Activated CD8-positive, alpha-beta memory T cell treated with anti-CD3 and anti-CD28 coated beads, Interleukin-2, amount 50 U/mL, for 1 hour (primary cell): Measurements from ENCODE around the gene OR7C1.
"Not testable (repeated sequence)": the region's sequence is repeated elsewhere in the genome, so short reads cannot be mapped to it uniquely, and the experiment has no call there.

Experiments
- DNase-seq: peaks from one replicate; pipeline ENCODE4 v3.0.0-alpha.2; 2020; ENCODE audit errors: extremely low read depth

The OR7C1 gene

GRCh38 chr19:14784730-14785101 is 50.3 kb downstream of the OR7C1 start:
- DNase-seq: not testable (repeated sequence)

GRCh38 chr19:14783410-14783998 is 51.5 kb downstream of the OR7C1 start:
- DNase-seq: not testable (repeated sequence)

GRCh38 chr19:14782626-14783409 is 52.2 kb downstream of the OR7C1 start:
- no peak for DNase-seq

GRCh38 chr19:14781713-14782536 is 53.1 kb downstream of the OR7C1 start:
- DNase-seq: not testable (repeated sequence)

GRCh38 chr19:14780622-14781225 is 54.3 kb downstream of the OR7C1 start:
- DNase-seq: not testable (repeated sequence)

DNA sequence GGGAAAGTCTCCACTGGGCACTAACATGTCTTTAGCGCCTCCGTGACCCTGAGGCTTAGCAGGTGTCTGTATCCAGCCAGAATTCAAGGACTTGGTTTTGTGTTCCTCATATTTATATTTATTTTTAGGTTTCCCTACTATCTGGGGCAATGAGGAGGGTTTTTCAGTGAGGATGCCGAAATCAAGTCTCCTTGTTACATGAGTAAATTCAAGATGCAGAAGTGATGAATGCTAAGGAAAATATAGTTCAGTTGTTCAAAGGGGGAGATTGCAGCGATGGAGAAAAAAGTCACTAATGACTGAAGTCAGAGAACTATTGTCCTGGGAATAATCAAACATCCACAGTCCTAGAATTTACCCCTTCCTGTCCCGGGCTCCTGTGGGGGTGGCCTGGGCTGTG is 55.8 kb downstream of the OR7C1 start:
- no peak for DNase-seq

DNA sequence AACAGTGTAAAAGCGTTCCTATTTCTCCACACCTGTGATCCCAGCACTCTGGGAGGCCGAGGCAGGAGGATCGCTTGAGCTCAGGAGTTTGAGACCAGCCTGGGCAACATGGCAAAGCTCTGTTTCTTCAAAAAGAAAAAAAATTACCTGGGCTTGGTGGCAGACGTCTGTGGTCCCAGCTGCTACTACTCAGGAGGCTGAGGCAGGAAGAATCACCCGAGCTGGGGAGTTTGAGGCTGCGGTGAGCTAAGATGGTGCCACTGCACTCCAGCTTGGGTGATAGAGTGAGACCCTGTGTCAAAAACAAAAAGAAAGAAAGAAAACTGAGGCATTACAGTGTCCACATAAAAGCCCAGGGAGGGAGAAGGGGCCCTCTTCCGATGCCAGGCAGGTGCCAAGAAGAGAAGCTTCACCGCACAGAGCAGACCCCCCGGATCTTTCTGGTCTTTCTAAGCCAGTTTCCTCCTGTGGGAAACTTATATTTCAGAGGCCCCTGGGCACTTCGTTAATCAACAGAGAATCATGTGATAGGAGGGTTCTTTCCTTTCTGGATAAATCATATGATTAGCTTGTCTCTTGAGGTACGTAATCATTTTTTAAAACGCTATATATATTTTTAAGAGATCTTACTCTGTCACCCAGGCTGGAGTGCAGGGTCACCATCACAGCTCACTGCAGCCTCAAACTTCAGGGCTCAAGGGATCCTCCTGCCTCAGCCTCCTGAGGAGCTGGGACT is 56.7 kb downstream of the OR7C1 start, which contains the start of gene ADGRE2:
Gene ADGRE2, minus strand, starts transcription at position 451 of the 736 bp plus-strand sequence. CDS start 1,804 bp downstream, outside the sequence.
- DNase-seq: not testable (repeated sequence)

- not testable (repeated sequence) for DNase-seq
These were observed 57.3 kb downstream of the OR7C1 start for GRCh38 chr19:14777645-14778044.

DNA sequence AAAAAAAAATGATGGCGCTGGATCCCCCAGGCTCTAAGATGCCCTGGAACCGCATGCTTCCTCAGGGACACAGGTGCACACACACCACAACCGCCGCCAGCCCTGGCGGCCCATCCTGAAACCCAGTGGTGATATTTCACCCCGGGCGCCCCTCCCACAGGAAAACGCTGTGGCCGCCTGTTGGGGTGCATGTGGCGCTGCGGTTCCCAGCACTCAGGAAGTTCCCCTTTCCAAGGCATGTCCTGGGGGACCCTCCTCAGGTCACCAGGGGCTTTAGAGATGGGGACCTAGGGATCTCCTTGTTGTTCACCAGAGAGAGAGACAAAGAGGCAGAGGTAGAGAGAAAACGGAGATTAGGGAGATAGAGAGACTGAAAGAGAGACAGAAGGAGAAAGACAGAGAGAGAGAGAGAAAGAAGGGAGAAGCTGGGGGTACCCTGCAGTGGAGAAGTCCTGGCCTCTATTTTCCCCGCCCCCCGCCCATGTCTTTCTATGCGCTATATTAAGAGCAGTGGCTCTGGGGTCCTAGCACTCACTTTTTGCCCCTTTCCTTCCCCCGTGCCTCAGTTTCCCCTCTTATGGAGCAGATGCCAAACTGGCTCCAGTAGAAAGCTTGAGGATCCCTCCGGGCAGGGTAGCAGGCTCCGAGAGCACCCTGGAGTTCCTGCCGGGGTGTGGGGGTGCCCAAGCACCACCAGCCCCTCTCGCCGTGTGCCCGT is 59.0 kb downstream of the OR7C1 start:
- DNase-seq: no peak

- not testable (repeated sequence) for DNase-seq
These were observed 59.7 kb downstream of the OR7C1 start for GRCh38 chr19:14775326-14775725.

GRCh38 chr19:14774373-14774772 is 60.6 kb downstream of the OR7C1 start:
- no peak for DNase-seq

DNA sequence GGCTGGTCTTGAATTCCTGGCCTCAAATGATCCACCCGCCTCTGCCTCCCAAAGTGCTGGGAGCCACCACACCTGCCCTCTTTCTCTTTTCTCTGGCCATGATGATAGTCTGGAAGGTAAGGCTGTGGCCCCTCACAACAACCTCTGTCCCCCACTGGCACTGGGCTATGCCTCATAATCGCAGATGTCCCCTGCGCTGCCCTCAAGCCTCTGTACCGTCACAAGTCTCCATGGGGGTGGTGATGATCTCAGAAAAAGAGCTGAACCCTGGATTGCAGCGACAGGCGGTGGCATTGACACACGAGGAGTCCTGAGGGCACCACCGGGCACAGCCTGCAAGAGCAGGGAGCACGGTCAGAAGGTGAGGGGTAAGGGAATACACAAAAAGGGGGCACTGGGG is 61.3 kb downstream of the OR7C1 start:
- not testable (repeated sequence) for DNase-seq

DNA sequence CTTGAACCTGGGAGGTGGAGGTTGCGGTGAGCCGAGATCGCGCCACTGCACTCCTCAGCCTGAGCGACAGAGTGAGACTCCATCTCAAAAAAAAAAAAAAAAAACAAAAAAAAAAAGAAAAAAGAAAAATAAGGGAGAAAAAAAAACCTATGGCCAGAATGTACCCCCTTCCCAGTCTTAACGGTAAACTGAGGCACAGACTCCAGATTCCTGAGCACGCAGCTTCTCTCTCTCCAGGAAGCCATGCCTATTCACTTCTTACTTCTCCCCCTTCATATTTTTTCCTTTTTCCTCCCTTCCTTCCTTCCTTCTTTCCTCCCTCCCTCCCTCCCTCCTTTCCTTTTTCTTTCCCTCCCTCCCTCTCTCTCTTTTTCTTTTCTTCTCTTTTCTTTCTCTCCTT is 62.0 kb downstream of the OR7C1 start:
- no peak for DNase-seq

- no peak for DNase-seq
These were observed 62.5 kb downstream of the OR7C1 start for GRCh38 chr19:14772467-14772866.

DNA sequence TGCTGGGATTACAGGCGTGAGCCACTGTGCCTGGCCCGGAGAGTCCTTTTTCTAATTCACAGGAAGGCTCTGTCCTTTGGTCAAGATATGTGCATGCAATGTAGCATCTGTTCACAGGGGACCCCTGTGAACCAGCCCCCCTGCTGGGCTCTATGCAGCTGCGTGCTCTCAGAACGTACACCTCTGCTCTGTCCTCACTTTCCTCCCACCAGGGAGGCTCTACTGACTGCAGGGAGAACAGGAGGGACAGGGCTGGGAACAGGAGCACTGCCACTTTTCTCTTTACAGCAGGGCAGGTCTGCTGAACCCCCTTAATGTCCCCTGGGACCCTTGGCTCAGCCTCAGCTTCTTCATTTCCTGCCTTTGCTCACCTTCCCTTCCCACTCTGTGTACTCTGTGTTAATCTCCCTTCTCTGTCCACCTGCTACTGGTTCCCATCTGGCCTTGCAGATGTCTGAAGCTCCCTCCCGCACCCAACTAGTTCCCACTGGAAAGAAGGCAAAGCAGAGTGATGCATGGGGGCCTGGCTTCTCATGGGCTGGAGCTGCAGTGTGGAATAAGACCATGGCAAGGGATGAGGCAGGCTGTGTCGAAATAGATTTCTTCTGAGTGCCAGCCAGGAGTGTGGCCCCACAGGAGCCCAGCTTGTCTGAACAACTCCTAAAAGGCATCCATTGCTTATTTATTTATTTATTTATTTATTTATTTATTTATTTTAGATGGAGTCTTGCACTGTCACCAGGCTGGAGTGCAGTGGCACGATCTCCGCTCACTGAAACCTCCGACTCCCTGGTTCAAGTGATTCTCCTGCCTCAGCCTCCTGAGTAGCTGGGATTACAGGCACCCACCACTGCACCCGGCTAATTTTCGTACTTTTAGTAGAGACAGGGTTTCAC is 63.8 kb downstream of the OR7C1 start:
- no peak for DNase-seq

- DNase-seq: no peak
These were observed 64.8 kb downstream of the OR7C1 start for GRCh38 chr19:14770136-14770535.

DNA sequence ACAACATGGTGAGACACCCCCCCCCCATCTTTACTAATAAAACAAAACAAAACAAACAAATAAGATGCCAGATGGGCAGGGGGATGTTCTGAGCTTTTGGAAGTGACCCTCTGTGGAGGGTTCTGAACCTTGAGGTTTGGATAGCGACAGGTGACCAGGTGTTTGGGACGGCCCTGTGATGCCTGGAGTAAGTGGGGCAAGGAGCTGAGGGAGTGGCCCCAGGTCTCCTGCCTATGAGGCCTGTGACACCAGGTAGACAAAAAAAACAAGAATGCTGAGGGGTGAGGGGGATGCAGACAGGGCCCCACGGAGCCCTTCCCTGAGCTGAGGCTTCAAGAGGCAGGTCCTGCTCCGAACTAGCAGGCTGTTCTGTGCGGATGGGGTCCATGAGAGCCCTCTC is 65.8 kb downstream of the OR7C1 start:
- DNase-seq: no peak

- no peak for DNase-seq
These were observed 67.0 kb downstream of the OR7C1 start for GRCh38 chr19:14768001-14768400.

DNA sequence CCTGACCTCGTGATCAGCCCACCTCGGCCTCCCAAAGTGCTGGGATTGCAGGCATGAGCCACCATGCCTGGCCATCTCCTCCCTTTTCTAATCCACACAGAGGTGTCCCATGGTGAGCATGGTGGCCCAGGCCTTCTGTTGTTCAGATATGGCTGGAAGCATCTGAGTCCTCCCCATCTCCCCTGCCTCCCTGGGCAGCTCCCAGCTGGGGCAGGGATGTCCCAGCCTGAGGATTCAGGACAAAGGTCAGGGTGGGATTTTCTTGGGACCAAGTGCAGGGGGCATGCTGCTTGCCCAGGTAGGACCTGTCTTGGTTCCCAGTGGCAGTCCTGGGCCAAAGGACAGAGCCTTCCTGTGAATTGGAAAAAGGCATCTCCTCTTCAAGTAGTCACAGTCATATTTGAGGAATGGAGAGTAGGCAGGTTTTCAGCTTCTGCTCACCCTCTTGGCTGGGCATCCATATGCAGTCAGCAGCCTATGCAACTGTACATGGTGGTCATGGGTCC is 67.5 kb downstream of the OR7C1 start:
- no peak for DNase-seq
